ENCODE measurements around the gene TMED1. TPM values are rescaled to one million over a fixed set of nuclear protein-coding genes. Genes with fewer than 3 reads are reported as not detected.

Gene TMED1
- total and polyA plus RNA-seq, 4 donors: 25.8 to 49.8 (median 33.9) TPM

GRCh38 chr19:10803252-10803651, 32.8 kb downstream of the TMED1 start:
- WGBS, 2 donors: 98% methylated on average over 8 to 9 of the region's 9 CpGs

DNA sequence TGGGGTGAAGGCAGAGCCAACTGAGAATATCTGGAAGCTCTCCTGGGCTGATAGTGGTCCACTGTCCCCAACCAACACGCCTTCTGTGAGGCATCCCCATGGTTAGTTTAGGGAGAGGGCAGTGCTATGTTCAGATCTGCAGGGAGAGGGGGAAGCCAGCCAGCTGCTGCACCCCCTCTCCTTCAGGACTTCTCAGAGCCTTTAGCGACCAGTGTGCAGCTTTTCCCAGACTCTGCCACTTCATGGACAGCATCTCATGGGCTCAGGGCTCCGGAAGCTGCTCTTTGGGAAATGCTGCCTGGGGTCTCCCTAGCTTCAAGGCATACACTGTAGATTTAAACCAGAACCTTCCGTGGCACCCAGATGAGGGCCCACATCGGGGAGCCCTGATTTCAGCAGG, 33.5 kb downstream of the TMED1 start:
- no peak overlapping the region for H3K9ac ChIP-seq (ENCODE audit: insufficient read depth in 1 of 2, low read length in 2 of 2)
- no peak for TF ChIP-seq CTCF (IDR thresholded peaks at IDR 0.05; ENCODE audit: control extremely low read depth, extremely low read depth)
- no peak for DNase-seq
- H3K27me3 ChIP-seq (ENCODE audit: control insufficient read depth in 3 of 3, insufficient read depth in 3 of 3, low read length in 2 of 3): no peaks in the 10 kb centered on the region
- no peaks in the 10 kb centered on the region for H3K4me1 ChIP-seq (ENCODE audit: control insufficient read depth in 5 of 5, insufficient read depth in 5 of 5, low read length in 5 of 5)
- no peaks in the 10 kb centered on the region for H3K9me3 ChIP-seq (ENCODE audit: control insufficient read depth in 4 of 4, insufficient read depth in 3 of 4, low read length in 3 of 4)
- H3K4me3 ChIP-seq: no peak overlapping the region
- ATAC-seq (ENCODE audit: insufficient read depth, low FRiP score): no peak
- WGBS, 2 donors: 96 to 98% methylated on average over 5 of the region's 5 CpGs
- H3K36me3 ChIP-seq (ENCODE audit: control insufficient read depth in 4 of 4, insufficient read depth in 4 of 4, low read length in 4 of 4): peaks cover 0 to 56% (median 24%) of the 10 kb centered on the region in 4 donors
- H3K27ac ChIP-seq (ENCODE audit: low read depth in 1 of 2, low read length in 1 of 2): no peak overlapping the region

More at GRCh38 chr19:10803252-10803651, 32.8 kb downstream of the TMED1 start:
- no peak overlapping the region for H3K9ac ChIP-seq (ENCODE audit: insufficient read depth in 1 of 2, low read length in 2 of 2)
- no peaks in the 10 kb centered on the region for H3K27me3 ChIP-seq (ENCODE audit: control insufficient read depth in 3 of 3, insufficient read depth in 3 of 3, low read length in 2 of 3)
- no peaks in the 10 kb centered on the region for H3K4me1 ChIP-seq (ENCODE audit: control insufficient read depth in 5 of 5, insufficient read depth in 5 of 5, low read length in 5 of 5)
- no peak overlapping the region for H3K4me3 ChIP-seq
- no peak for TF ChIP-seq CTCF (IDR thresholded peaks at IDR 0.05; ENCODE audit: control extremely low read depth, extremely low read depth)
- no peaks in the 10 kb centered on the region for H3K9me3 ChIP-seq (ENCODE audit: control insufficient read depth in 4 of 4, insufficient read depth in 3 of 4, low read length in 3 of 4)
- no peak overlapping the region for H3K27ac ChIP-seq (ENCODE audit: low read depth in 1 of 2, low read length in 1 of 2)
- H3K36me3 ChIP-seq (ENCODE audit: control insufficient read depth in 4 of 4, insufficient read depth in 4 of 4, low read length in 4 of 4): peaks cover 0 to 51% (median 24%) of the 10 kb centered on the region in 4 donors
- DNase-seq: no peak
- ATAC-seq (ENCODE audit: insufficient read depth, low FRiP score): no peak

DNA sequence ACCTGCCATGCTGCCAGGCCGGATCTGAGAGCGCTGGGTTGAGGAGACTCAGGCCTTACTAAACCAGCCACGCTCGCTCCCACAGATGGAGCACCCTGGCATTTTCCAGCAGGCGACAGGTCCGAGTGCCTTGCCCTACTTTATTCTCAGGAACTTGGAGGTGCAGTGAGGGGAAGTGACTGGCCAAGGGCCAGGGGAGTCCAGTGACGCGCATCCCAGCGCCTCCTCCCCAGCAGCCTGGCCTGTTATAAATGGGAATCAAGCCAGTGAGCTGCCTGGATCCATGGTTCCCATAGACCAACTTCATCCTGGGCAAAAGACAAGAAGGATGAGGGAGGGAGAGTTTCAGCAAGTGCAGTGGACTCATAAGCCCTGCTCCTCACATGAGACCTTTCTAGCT, 35.5 kb downstream of the TMED1 start:
- ATAC-seq (ENCODE audit: insufficient read depth, low FRiP score) (no peak), DNase-seq (no peak)
- Histone ChIP-seq H3K9me3 (ENCODE audit: control insufficient read depth in 4 of 4, insufficient read depth in 3 of 4, low read length in 3 of 4) (no peaks in the 10 kb centered on the region), H3K27me3 (ENCODE audit: control insufficient read depth in 3 of 3, insufficient read depth in 3 of 3, low read length in 2 of 3) (no peaks in the 10 kb centered on the region), H3K27ac (ENCODE audit: low read depth in 1 of 2, low read length in 1 of 2) (peak overlapping the region in 1 of 2 donors; percentile 43), H3K36me3 (ENCODE audit: control insufficient read depth in 4 of 4, insufficient read depth in 4 of 4, low read length in 4 of 4) (peaks cover under 1 to 69% (median 26%) of the 10 kb centered on the region in 4 donors), H3K4me1 (ENCODE audit: control insufficient read depth in 5 of 5, insufficient read depth in 5 of 5, low read length in 5 of 5) (no peaks in the 10 kb centered on the region), H3K9ac (ENCODE audit: insufficient read depth in 1 of 2, low read length in 2 of 2) (no peak overlapping the region), H3K4me3 (no peak overlapping the region)
- 77% methylated on average over 9 of the region's 9 CpGs for WGBS, 2 donors
- no peak for TF ChIP-seq CTCF (IDR thresholded peaks at IDR 0.05; ENCODE audit: control extremely low read depth, extremely low read depth)

All from lung (tissue), 12 donors.